DOHH2 (cell line): ENCODE measurements around the gene CBFA2T2.

Experiments used
- EZH2phosphoT487 ChIP-seq: fragments of 200-600 bp; sonication (generic); IDR thresholded peaks from 2 replicates; pipeline ENCODE4 v1.6.1; 2017; ENCODE audit warnings: borderline replicate concordance, mild to moderate bottlenecking, antibody characterized with exemption, low read length, moderate library complexity, mixed read lengths
- TF ChIP-seq, protein P1 (sequence below): fragments of 200-600 bp; sonication (generic); IDR thresholded peaks from one replicate; pipeline ENCODE4 v1.5.1; 2014; ENCODE audit warnings: antibody characterized with exemption, mild to moderate bottlenecking, low read depth, low read length; ENCODE audit not compliant: poor library complexity, severe bottlenecking

GRCh38 chr20:33570743-33571142, 80.8 kb downstream of the CBFA2T2 start:
- TF ChIP-seq, protein P1, sequence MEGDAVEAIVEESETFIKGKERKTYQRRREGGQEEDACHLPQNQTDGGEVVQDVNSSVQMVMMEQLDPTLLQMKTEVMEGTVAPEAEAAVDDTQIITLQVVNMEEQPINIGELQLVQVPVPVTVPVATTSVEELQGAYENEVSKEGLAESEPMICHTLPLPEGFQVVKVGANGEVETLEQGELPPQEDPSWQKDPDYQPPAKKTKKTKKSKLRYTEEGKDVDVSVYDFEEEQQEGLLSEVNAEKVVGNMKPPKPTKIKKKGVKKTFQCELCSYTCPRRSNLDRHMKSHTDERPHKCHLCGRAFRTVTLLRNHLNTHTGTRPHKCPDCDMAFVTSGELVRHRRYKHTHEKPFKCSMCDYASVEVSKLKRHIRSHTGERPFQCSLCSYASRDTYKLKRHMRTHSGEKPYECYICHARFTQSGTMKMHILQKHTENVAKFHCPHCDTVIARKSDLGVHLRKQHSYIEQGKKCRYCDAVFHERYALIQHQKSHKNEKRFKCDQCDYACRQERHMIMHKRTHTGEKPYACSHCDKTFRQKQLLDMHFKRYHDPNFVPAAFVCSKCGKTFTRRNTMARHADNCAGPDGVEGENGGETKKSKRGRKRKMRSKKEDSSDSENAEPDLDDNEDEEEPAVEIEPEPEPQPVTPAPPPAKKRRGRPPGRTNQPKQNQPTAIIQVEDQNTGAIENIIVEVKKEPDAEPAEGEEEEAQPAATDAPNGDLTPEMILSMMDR: no peak
- TF ChIP-seq EZH2phosphoT487: no peak
